ENCODE data around the gene TIMM10.

The TIMM10 gene

GRCh38 chr11:57485217-57485990 is 45.1 kb downstream of the TIMM10 start:
- peaks cover 0 to 9% of the 10 kb centered on the region in 2 donors for H3K4me1 ChIP-seq (ENCODE audit: control insufficient read depth in 1 of 2, insufficient read depth in 2 of 2, low read length in 2 of 2)
- peaks cover 4 to 39% of the 10 kb centered on the region in 2 donors for H3K36me3 ChIP-seq (ENCODE audit: control insufficient read depth in 1 of 2, insufficient read depth in 2 of 2, low read length in 2 of 2)
- no peaks in the 10 kb centered on the region for H3K9me3 ChIP-seq (ENCODE audit: control insufficient read depth in 1 of 2, low read length in 2 of 2)
- H3K4me3 ChIP-seq (ENCODE audit: low read depth in 1 of 2, low read length in 2 of 2) = no peak overlapping the region
- H3K9ac ChIP-seq (ENCODE audit: low read depth in 1 of 2, low read length in 2 of 2) = no peak overlapping the region
- no peak overlapping the region for H3K27ac ChIP-seq (ENCODE audit: low read depth, low read length)
- peaks cover 8 to 14% of the 10 kb centered on the region in 2 donors for H3K27me3 ChIP-seq (ENCODE audit: control insufficient read depth in 1 of 2, insufficient read depth in 2 of 2, low read length in 2 of 2)

- H3K36me3 ChIP-seq (ENCODE audit: control insufficient read depth in 1 of 2, insufficient read depth in 2 of 2, low read length in 2 of 2) = peaks cover 4 to 31% of the 10 kb centered on the region in 2 donors
Measured at GRCh38 chr11:57484141-57484710, 46.3 kb downstream of the TIMM10 start.

GRCh38 chr11:57483562-57483918 is 47.0 kb downstream of the TIMM10 start:
- H3K4me1 ChIP-seq (ENCODE audit: control insufficient read depth in 1 of 2, insufficient read depth in 2 of 2, low read length in 2 of 2) = peaks cover 0 to 9% of the 10 kb centered on the region in 2 donors
- no peak overlapping the region for H3K4me3 ChIP-seq (ENCODE audit: low read depth in 1 of 2, low read length in 2 of 2)
- no peak overlapping the region for H3K9ac ChIP-seq (ENCODE audit: low read depth in 1 of 2, low read length in 2 of 2)
- peaks cover 8 to 14% of the 10 kb centered on the region in 2 donors for H3K27me3 ChIP-seq (ENCODE audit: control insufficient read depth in 1 of 2, insufficient read depth in 2 of 2, low read length in 2 of 2)
- H3K27ac ChIP-seq (ENCODE audit: low read depth, low read length) = no peak overlapping the region
- H3K36me3 ChIP-seq (ENCODE audit: control insufficient read depth in 1 of 2, insufficient read depth in 2 of 2, low read length in 2 of 2) = peaks cover 4 to 24% of the 10 kb centered on the region in 2 donors
- no peaks in the 10 kb centered on the region for H3K9me3 ChIP-seq (ENCODE audit: control insufficient read depth in 1 of 2, low read length in 2 of 2)

More at GRCh38 chr11:57484141-57484710, 46.3 kb downstream of the TIMM10 start:
- Histone ChIP-seq H3K27me3 (ENCODE audit: control insufficient read depth in 1 of 2, insufficient read depth in 2 of 2, low read length in 2 of 2) (peaks cover 8 to 14% of the 10 kb centered on the region in 2 donors), H3K9ac (ENCODE audit: low read depth in 1 of 2, low read length in 2 of 2) (no peak overlapping the region), H3K4me1 (ENCODE audit: control insufficient read depth in 1 of 2, insufficient read depth in 2 of 2, low read length in 2 of 2) (peaks cover 0 to 9% of the 10 kb centered on the region in 2 donors), H3K9me3 (ENCODE audit: control insufficient read depth in 1 of 2, low read length in 2 of 2) (no peaks in the 10 kb centered on the region), H3K27ac (ENCODE audit: low read depth, low read length) (no peak overlapping the region), H3K4me3 (ENCODE audit: low read depth in 1 of 2, low read length in 2 of 2) (no peak overlapping the region)

GRCh38 chr11:57482782-57483561 is 47.6 kb downstream of the TIMM10 start:
- peaks cover 8 to 14% of the 10 kb centered on the region in 2 donors for H3K27me3 ChIP-seq (ENCODE audit: control insufficient read depth in 1 of 2, insufficient read depth in 2 of 2, low read length in 2 of 2)
- no peaks in the 10 kb centered on the region for H3K9me3 ChIP-seq (ENCODE audit: control insufficient read depth in 1 of 2, low read length in 2 of 2)
- peak overlapping the region; percentile 20 to 51 for H3K4me3 ChIP-seq (ENCODE audit: low read depth in 1 of 2, low read length in 2 of 2)
- no peak overlapping the region for H3K9ac ChIP-seq (ENCODE audit: low read depth in 1 of 2, low read length in 2 of 2)
- peaks cover 0 to 9% of the 10 kb centered on the region in 2 donors for H3K4me1 ChIP-seq (ENCODE audit: control insufficient read depth in 1 of 2, insufficient read depth in 2 of 2, low read length in 2 of 2)
- H3K36me3 ChIP-seq (ENCODE audit: control insufficient read depth in 1 of 2, insufficient read depth in 2 of 2, low read length in 2 of 2) = peaks cover 4 to 19% of the 10 kb centered on the region in 2 donors
- H3K27ac ChIP-seq (ENCODE audit: low read depth, low read length) = no peak overlapping the region

GRCh38 chr11:57481915-57482781 is 48.4 kb downstream of the TIMM10 start:
- H3K9ac ChIP-seq (ENCODE audit: low read depth in 1 of 2, low read length in 2 of 2) = no peak overlapping the region
- no peaks in the 10 kb centered on the region for H3K9me3 ChIP-seq (ENCODE audit: control insufficient read depth in 1 of 2, low read length in 2 of 2)
- peaks cover 4 to 10% of the 10 kb centered on the region in 2 donors for H3K36me3 ChIP-seq (ENCODE audit: control insufficient read depth in 1 of 2, insufficient read depth in 2 of 2, low read length in 2 of 2)
- H3K27me3 ChIP-seq (ENCODE audit: control insufficient read depth in 1 of 2, insufficient read depth in 2 of 2, low read length in 2 of 2) = peaks cover 8 to 14% of the 10 kb centered on the region in 2 donors
- peaks cover 0 to 9% of the 10 kb centered on the region in 2 donors for H3K4me1 ChIP-seq (ENCODE audit: control insufficient read depth in 1 of 2, insufficient read depth in 2 of 2, low read length in 2 of 2)
- no peak overlapping the region for H3K4me3 ChIP-seq (ENCODE audit: low read depth in 1 of 2, low read length in 2 of 2)
- H3K27ac ChIP-seq (ENCODE audit: low read depth, low read length) = no peak overlapping the region

- H3K4me3 ChIP-seq (ENCODE audit: low read depth in 1 of 2, low read length in 2 of 2) = no peak overlapping the region
- no peak overlapping the region for H3K27ac ChIP-seq (ENCODE audit: low read depth, low read length)
- peaks cover 0 to 13% of the 10 kb centered on the region in 2 donors for H3K4me1 ChIP-seq (ENCODE audit: control insufficient read depth in 1 of 2, insufficient read depth in 2 of 2, low read length in 2 of 2)
- peaks cover 4 to 7% of the 10 kb centered on the region in 2 donors for H3K36me3 ChIP-seq (ENCODE audit: control insufficient read depth in 1 of 2, insufficient read depth in 2 of 2, low read length in 2 of 2)
- H3K27me3 ChIP-seq (ENCODE audit: control insufficient read depth in 1 of 2, insufficient read depth in 2 of 2, low read length in 2 of 2) = peaks cover 8 to 14% of the 10 kb centered on the region in 2 donors
- no peaks in the 10 kb centered on the region for H3K9me3 ChIP-seq (ENCODE audit: control insufficient read depth in 1 of 2, low read length in 2 of 2)
- H3K9ac ChIP-seq (ENCODE audit: low read depth in 1 of 2, low read length in 2 of 2) = no peak overlapping the region
Measured at GRCh38 chr11:57481315-57481714, 49.2 kb downstream of the TIMM10 start.

- Histone ChIP-seq H3K27me3 (ENCODE audit: control insufficient read depth in 1 of 2, insufficient read depth in 2 of 2, low read length in 2 of 2) (peaks cover 13 to 19% of the 10 kb centered on the region in 2 donors), H3K9ac (ENCODE audit: low read depth in 1 of 2, low read length in 2 of 2) (no peak overlapping the region), H3K9me3 (ENCODE audit: control insufficient read depth in 1 of 2, low read length in 2 of 2) (no peaks in the 10 kb centered on the region), H3K36me3 (ENCODE audit: control insufficient read depth in 1 of 2, insufficient read depth in 2 of 2, low read length in 2 of 2) (peaks cover 1 to 4% of the 10 kb centered on the region in 2 donors), H3K4me3 (ENCODE audit: low read depth in 1 of 2, low read length in 2 of 2) (no peak overlapping the region), H3K4me1 (ENCODE audit: control insufficient read depth in 1 of 2, insufficient read depth in 2 of 2, low read length in 2 of 2) (peaks cover 6 to 20% of the 10 kb centered on the region in 2 donors), H3K27ac (ENCODE audit: low read depth, low read length) (no peak overlapping the region)
Measured at GRCh38 chr11:57480409-57481137, 50.0 kb downstream of the TIMM10 start.

GRCh38 chr11:57479911-57480310 is 50.6 kb downstream of the TIMM10 start:
- Histone ChIP-seq H3K9ac (ENCODE audit: low read depth in 1 of 2, low read length in 2 of 2) (no peak overlapping the region), H3K27me3 (ENCODE audit: control insufficient read depth in 1 of 2, insufficient read depth in 2 of 2, low read length in 2 of 2) (peaks cover 13 to 24% of the 10 kb centered on the region in 2 donors), H3K4me3 (ENCODE audit: low read depth in 1 of 2, low read length in 2 of 2) (no peak overlapping the region)

GRCh38 chr11:57479021-57479663 is 51.4 kb downstream of the TIMM10 start:
- Histone ChIP-seq H3K4me3 (ENCODE audit: low read depth in 1 of 2, low read length in 2 of 2) (no peak overlapping the region), H3K27me3 (ENCODE audit: control insufficient read depth in 1 of 2, insufficient read depth in 2 of 2, low read length in 2 of 2) (peaks cover 13 to 29% of the 10 kb centered on the region in 2 donors), H3K9me3 (ENCODE audit: control insufficient read depth in 1 of 2, low read length in 2 of 2) (no peaks in the 10 kb centered on the region), H3K36me3 (ENCODE audit: control insufficient read depth in 1 of 2, insufficient read depth in 2 of 2, low read length in 2 of 2) (no peaks in the 10 kb centered on the region), H3K4me1 (ENCODE audit: control insufficient read depth in 1 of 2, insufficient read depth in 2 of 2, low read length in 2 of 2) (peaks cover 7 to 24% of the 10 kb centered on the region in 2 donors), H3K9ac (ENCODE audit: low read depth in 1 of 2, low read length in 2 of 2) (no peak overlapping the region), H3K27ac (ENCODE audit: low read depth, low read length) (no peak overlapping the region)

More at GRCh38 chr11:57479911-57480310, 50.6 kb downstream of the TIMM10 start:
- Histone ChIP-seq H3K4me1 (ENCODE audit: control insufficient read depth in 1 of 2, insufficient read depth in 2 of 2, low read length in 2 of 2) (peaks cover 7 to 21% of the 10 kb centered on the region in 2 donors), H3K36me3 (ENCODE audit: control insufficient read depth in 1 of 2, insufficient read depth in 2 of 2, low read length in 2 of 2) (no peaks in the 10 kb centered on the region), H3K27ac (ENCODE audit: low read depth, low read length) (no peak overlapping the region), H3K9me3 (ENCODE audit: control insufficient read depth in 1 of 2, low read length in 2 of 2) (no peaks in the 10 kb centered on the region)

All from duodenal mucosa (tissue), 2 donors.